Epithelial cell of esophagus (primary cell): ENCODE results near the gene CCDC9.
"Not testable (repeated sequence)": the region's sequence is repeated elsewhere in the genome, so short reads cannot be mapped to it uniquely, and the experiment has no call there.

Source experiments
- DNase-seq: peaks from one replicate; pipeline ENCODE4 v3.0.0; 2010; ENCODE audit warnings: low read depth
- H3K4me3 ChIP-seq: 2 replicates; pipeline ENCODE4 v1.5.1; 2011; ENCODE audit warnings: mild to moderate bottlenecking, low read length, control low read depth
- CTCF ChIP-seq: IDR thresholded peaks from 2 replicates; pipeline ENCODE4 v1.5.1; 2011; ENCODE audit warnings: low read depth, mild to moderate bottlenecking, low read length, control low read depth, inconsistent platforms; ENCODE audit not compliant: insufficient read depth; ENCODE audit errors: missing control alignments

CCDC9 gene

DNA sequence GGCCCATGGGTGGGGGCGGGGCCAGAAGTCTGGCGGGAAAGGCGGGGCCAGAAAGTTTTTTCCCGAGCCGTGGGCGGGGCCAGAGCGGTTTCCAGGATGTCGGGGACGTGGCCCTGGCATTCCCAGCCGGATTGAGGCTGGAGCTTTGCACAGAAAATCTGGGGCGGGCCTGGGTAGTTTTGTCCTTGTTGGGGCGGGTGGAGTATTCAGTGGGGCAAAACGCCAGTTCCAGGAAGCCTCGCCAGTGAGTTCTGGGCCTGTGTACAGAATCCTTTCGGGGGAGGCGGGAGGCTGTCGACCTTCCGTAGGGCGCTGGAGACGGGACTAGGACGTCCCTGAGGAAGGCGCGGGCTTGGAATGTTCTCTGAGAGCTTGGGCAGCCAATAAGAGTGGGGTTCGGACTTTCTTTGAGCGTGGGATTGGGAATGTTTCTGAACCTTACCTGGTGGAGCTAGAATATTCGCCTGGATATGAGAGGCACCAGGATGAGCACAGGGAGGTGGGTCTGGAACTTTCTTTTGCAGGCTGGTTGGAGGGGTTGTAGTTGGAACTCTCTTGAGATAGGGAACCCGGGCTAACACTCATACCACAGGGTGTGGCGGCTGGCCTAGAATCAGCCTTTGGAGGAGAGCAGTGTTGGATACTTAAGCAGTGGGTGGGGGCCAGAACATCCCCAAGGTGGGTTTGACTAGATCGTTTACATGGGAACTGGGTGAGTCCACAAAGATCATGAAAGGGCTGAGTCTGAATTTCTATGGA is 1.3 kb downstream of the CCDC9 start:
- no peak for TF ChIP-seq CTCF
- no peak for DNase-seq
- peak overlapping the region; percentile 63 for H3K4me3 ChIP-seq

DNA sequence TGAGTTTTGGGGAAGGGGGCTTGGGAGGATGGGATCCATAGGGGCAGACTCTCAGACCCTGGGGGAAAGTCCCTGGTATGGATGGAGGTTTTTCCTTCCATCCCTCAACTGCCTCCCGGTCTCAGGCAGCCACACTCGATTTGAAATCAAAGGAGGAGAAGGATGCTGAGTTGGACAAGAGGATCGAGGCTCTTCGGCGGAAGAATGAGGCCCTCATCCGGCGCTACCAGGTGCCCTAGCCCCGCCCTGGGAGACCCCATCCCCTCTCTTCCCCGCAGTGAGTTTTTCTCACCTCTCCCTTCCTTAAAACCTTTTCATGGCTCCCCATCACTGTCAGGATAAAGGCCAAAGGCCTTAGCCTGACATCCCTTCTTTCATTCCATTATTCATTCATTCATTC is 2.1 kb downstream of the CCDC9 start:
- no peak for TF ChIP-seq CTCF
- DNase-seq, result no peak
- no peak overlapping the region for H3K4me3 ChIP-seq

DNA sequence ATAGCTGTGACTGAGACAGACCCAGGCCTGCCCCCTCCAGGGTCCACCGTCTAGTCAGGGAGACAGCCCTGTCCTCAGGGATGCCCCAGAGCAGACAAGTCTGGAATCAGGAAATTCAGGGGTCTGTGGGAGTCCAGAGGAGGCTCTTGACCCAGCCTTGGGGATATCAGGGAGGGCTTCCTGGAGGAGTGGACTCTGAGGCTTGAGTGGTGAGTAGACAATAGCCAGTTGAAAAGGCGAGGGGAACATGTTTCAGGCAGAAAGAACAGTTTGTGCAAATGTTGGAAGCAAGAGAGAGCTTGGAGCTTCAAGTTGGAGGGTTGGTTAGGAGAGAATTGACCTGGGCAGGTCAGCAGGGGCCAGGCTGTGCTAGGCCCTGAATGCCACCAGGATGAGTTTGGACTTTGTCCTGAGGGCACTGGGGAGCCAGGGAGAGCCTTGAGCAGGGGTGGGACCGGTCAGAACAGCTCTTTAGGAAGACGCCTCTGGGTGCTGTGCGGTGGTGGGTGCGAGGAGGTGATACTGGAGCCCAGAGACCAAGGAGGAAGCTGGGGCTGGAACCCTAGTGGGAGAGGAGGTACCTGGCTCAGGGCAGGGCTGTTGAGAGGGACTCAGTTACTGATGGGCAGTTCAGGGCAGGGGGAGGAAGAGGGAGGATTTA is 2.7 kb downstream of the CCDC9 start:
- no peak for DNase-seq
- no peak for TF ChIP-seq CTCF
- no peak overlapping the region for H3K4me3 ChIP-seq

GRCh38 chr19:47260476-47260875 is 4.2 kb downstream of the CCDC9 start:
- no peak overlapping the region for H3K4me3 ChIP-seq
- DNase-seq, result no peak
- TF ChIP-seq CTCF, result no peak

DNA sequence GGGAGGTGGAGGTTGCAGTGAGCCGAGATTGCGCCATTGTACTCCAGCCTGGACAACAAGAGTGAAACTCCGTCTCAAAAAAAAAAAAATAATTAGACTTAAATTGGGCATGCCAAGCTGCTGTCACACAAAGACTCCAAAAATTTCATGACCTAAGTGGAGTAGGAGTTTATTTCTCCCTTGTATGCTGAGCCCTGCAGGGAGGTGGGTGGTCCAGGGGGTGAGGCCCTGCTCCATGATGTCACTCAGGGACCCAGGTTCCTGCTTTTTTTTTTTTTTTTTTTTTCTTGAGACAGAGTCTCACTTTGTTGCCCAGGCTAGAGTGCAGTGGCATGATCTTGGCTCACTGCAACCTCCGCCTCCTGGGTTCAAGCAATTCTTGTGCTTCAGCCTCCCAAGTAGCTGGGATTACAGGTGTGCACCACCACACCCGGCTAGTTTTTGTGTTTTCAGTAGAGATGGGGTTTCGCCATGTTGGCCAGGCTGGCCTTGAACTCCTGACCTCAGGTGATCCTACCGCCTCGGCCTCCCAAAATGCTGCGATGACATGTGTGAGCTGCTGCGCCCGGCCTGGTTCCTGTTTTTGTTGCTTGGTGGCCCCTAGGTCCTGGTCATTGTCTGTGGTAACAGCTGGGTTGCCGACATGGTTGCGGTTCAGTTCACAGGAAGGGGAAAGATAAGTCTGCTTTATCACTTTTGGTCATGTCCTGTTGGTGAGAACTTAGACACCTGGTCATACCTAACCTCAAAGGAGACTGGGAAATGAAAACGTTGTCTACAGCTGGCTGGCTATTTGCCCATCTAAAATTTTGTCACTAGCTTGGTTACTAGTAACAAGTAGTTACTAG is 5.8 kb downstream of the CCDC9 start:
- DNase-seq, H3K4me3 ChIP-seq: not testable (repeated sequence)

DNA sequence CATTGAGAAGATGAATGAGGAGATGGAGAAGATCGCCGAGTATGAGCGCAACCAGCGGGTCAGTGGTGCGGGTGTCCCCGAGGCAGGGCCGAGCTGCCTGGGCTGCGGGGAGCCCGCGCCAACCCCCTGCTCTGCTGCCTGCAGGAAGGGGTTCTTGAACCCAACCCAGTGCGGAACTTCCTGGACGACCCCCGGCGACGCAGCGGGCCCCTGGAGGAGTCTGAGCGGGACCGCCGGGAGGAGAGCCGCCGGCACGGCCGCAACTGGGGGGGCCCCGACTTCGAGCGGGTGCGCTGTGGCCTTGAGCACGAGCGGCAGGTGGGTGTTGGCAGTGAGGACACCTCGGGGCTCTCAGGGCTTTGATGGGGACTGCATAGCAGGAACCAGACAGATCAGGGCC is 8.3 kb downstream of the CCDC9 start:
- TF ChIP-seq CTCF, result no peak
- H3K4me3 ChIP-seq, result no peak overlapping the region
- DNase-seq, result no peak

GRCh38 chr19:47266401-47266941 is 10.1 kb downstream of the CCDC9 start:
- no peak for DNase-seq
- H3K4me3 ChIP-seq, result no peak overlapping the region
- TF ChIP-seq CTCF, result no peak
